Measurements from ENCODE around the gene SPRED1.
"Not testable (repeated sequence)": the region's sequence is repeated elsewhere in the genome, so short reads cannot be mapped to it uniquely, and the experiment has no call there.

SPRED1 gene

DNA sequence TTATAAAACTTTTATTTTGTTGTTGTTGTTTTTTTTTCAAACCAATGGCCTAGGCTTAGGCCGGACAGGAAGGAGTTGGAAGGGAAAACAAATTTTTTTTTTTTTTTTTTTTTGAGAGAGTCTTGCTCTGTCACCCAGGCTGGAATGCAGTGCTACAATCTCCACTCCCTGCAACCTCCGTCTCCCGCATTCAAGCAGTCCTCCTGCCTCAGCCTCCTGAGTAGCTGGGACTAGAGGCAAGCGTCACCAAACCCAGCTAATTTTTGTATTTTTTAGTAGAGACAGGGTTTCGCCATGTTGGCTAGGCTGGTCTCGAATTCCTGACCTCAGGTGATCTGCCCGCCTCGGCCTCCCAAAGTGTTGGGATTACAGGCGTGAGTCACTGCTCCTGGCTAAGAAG is 15.6 kb upstream of the SPRED1 start:
- DNase-seq: not testable (repeated sequence)

DNA sequence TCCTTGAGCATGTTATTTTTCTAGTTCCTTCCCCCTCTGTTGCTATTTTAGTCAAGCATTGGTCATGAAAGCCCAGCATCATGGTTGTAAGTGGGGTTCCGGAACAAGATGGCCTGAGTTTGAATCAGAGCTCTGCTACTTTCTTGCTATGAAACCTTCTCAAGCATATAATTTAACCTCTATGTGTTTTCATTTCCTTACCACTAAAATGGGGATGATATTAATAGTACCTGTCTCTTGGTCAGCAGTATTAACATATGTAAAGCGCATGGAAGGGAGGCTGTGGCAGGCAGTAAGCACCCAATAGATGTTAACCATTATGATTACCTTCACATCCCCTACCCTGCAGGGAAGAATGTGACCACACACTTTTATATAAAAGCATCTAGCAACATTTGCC is 14.3 kb upstream of the SPRED1 start:
- DNase-seq: no peak

DNA sequence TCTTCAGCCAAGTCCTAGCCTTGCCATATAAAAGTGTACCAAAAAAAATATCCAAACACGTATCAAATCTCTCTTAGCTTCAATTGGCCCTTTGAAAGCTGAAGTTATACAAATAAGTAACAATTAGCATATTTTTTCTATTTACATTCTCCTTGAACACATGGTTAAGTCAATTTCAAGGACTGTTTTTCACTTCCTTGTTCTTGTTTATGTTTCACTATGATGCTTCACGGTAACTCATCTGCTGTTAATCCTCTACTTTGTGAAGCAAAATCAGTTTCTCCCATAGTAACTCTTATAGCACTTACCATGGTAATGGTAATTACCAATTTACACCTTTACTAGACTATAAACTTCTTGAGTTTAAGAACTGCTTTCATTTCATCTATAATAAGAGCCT is 10.6 kb upstream of the SPRED1 start:
- DNase-seq: no peak

DNA sequence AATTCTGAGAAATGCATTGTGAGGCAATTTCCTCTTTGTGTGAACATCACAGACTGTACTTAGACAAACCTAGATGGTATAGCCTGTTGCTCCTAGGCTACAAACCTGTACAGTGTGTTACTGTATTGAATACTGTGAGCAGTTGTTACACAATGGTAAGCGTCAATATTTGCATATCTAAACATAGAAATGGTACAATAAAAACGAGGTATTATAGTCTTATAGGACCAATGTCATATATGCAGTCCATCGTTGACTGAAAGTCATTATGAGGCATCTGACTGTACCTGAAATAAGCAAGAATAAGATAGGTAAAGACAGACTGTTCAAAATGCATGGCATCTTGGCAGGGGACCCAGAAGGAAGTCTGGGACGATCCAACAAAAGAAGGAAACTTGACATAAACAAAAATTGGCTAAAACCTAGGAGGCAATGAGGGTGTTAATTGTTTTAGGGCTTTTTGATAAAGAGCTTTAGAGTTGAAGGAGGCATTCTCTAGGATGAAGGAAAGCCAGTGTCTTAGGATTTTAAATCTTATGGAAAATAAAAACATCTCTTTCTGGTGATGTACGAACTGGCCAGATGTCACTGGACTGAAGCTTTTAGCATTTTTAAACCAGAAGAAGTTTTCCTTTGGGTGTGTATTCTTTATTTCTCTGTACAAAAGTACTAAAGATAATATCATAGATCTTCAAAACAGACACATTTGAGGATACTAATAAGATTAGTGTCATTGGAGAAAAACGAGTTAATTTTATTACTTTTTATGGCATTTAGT is 9.2 kb upstream of the SPRED1 start:
- no peak for DNase-seq

DNA sequence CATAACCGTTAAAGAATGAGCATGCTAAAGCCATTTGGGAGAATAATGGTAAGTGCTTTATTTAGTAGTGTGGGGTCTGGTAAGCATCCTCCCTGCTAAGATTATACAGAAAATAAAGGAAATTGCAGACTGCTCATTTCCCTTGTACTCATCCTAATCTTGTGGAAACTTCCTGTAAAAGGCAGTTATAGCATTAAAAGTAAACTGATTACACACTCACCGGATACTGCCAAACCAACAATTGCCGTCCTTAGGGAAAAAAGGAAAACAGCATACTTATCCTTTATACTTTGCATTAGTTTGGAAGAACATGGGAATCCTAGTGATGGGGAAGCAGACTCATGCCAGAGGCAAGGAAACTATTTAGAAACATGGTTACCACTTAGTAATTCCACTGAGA is 5.3 kb upstream of the SPRED1 start:
- no peak for DNase-seq

DNA sequence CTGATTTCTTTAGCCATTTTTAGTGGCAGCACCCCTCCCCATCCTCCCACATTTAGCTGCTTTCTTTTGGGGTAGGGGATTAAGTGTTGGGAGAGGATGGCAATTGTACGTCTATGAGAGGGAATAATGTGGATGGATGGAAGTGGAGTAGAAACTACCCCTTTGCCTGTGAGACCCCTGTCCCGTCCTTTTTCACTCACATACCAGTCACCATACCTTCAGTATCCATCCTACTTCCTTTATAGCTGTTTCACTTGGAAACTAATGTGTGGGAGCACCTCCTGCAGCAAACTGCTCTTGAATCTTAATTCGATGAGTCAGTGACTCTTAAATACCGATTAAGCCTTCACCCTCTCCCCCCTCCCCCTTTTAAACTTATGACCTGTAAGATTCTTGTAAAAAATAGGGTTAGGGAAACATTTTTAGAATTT is 730 bp downstream of the SPRED1 start:
- DNase-seq: no peak

DNA sequence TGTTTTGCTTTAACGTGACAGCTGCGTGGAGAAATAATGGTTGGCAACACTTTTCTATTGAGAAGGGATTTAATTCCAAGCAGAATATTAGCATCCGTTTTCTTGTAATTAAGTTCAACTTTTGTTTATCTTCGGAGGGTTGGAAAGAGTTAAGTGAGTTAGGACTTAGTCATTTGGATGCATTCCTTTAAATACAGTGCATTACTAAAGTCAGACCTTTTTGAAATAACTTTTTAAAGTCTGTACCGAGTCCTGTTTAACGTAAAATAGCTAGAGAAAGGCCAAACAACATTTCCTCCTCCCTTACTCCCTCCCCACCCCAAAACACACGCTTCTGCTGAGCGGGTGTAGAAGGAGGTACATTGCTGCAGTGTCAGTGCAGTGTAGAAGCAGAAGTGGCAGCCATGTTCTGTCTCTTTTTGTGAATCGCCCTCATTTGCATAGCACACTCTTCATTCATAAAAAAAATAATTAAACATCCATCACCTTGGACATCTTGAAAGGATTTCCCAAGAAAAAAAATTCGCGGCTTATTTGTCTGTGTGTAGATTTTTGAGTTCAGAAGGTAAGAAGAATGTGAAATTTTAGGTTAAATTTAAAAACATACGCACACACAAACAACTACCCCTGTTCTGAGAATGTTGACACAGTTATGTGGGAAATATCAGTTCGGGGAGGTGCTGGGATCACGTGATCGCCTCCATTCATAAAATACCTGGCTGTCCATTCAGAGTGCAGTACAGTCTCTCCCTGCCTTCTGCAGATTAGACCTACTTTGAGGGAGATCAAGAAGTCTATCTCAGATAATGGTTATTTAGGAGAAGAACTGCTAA is 1.6 kb downstream of the SPRED1 start:
- peak; percentile 48 for DNase-seq

DNA sequence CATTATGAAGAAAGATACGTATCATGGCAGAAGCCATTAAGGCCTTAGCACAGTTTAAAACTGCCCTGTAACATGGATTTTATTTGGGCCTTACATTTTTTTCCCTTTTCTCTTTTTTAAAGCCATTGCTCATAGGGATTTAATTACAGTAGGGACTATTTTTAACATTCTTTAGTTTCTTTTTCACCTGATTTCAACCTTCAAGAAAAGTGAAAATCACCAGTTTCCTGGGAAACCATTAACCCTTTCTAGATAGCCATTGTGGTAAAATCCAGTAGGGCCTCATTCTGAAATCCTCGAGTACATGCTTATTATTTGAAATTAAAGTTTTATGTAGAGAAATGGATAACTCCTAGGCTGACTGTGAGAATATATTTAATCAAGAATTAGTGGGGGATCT is 3.1 kb downstream of the SPRED1 start:
- DNase-seq: no peak

DNA sequence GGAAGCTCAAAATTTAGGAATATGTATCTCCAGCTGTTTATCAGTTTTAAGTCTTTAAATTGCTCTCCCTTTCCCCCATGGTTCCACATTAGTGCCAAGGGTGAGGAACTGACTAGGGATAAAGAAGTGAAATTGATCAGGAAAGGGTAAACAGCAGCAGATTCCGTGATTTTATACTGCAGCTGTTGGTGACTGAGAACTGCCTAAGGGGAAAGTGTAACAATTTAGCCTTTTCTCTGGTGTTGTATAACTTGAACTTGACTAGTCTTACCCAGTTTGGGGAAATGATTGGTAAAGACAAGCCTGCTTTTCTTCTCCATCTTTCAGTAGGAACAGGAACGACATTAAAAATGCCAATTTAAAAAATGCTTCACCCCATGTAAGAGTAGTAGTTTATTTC is 5.0 kb downstream of the SPRED1 start:
- no peak for DNase-seq

DNA sequence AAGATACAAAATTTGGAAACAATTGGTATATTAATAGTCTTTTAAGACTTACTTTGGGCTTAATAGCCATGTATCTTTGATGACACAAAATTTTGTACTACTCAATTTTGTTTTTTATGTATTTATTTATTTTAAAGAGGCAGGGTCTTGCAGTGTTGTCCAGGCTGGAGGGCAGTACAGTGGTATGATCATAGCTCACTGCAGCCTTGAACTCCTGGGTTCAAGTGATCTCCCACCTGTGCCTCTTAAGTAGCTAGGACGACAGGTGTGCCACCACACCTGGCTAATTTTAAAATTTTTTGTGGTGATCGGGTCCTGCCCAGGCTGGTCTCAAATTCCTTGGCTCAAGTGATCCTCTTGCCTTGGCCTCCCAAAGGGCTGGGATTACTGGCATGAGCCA is 6.5 kb downstream of the SPRED1 start:
- DNase-seq: no peak

DNA sequence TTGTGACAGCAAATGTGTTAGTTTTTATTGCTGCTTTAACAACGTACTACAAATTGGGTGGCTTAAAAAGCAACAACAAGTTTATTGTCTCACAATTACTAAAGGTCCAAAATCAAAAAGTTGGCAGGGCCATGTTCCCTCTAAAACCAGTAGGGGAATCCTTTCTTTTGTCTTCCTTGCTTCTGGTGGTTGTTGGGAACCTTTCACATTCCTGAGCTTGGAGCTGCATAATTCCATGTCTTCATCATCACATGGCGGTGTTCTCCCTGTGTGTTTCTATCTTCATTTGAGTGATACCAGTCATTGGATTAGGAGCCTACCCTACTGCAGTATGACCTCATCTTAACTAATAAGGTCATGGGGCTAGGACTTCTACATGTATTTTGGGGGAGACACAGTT is 7.4 kb downstream of the SPRED1 start:
- DNase-seq: no peak

DNA sequence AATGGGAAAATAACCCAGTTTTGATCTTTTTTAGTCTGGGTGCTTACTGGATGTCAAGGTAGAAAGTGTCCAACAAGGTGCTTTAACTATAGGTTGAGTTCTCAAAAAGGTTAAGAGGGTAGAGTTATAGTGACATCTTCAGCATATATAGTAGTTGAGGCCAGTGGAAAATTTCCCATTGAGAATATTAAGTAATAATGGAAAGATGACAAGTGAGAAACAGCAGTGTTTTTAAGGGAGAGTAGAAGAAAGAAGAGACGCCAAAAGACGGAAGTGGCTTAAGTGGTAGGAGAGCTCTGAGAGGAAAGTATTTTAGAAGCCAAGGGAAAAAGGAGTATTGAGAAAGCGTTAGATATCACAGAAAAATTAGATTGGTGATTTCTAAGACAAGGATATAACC is 10.6 kb downstream of the SPRED1 start:
- DNase-seq: no peak

DNA sequence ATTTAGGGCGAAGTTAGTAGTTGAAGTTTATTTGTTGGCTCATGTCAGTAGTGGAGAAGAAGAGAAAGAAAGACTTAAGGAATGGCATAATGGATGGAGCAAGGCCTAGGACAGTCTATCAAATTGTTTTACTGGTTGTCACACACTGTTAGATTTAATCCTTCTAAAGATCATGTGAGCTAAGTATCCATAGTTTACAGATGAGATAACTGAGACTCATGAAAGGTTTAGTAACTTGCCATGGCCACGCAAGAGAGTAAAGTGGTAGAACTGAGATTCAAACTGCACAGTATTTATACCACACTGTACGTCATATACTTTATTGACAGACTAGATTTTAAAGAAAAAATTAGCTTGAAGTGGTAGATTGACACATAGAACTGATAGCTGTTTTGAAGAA is 11.4 kb downstream of the SPRED1 start:
- no peak for DNase-seq

DNA sequence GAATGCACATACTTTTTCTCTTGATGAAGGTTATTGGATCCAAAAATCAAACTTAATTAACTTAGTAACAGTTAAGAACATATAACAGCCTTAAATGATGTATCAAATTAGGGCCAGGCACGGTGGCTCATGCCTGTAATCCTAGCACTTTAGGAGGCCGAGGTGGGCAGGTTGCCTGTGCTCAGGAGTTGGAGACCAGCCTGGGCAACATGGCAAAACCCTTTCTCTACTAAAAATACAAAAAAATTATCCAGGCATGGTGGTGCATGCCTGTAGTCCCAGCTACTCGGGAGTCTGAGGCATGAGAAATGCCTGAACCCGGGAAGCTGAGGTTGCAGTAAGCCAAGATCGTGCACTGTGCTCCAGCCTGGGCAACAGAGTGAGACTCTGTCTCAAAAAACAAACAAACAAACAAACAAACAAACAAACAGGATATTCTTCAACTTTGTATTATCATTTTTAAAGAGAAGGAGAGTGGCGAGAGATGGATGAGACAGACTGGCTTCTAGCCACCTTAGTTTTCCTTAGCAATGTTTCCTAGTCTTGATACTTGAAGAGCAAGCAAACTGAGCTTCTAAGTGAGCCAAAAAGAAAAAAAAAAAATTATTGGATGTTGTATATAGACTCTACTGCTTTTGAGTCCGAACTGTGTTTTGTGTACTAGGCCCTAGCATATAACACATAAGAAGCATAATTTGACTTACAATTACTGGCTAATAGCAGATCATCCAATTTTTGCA is 13.8 kb downstream of the SPRED1 start:
- peak; percentile 25 for DNase-seq

DNA sequence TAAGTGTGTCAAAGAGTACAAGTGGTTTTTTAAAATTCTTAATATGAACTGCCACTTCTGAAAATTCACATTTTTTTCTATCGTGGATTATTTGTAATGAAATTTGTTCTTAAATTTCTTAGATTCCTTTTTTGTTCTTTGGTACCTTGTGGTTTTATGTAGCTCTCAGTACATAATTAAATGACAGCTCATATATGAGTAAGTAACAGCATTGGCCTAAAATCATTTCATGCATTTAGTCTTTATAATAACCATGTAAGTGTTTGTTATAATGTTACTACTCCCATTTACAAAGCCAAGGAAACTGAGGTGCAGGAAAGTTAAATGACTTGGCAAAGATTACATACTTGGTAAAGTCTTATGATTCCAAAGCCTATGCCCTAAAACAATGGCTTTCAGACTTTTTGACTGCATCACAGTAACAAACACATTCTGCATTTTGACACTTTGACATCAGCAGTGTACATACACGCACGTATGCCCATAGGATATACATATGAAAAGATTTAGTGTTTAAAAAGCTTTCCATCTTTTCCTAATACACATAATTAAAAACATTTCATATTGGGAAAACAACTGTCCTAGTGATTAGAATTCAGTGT is 14.9 kb downstream of the SPRED1 start:
- DNase-seq: no peak

DNA sequence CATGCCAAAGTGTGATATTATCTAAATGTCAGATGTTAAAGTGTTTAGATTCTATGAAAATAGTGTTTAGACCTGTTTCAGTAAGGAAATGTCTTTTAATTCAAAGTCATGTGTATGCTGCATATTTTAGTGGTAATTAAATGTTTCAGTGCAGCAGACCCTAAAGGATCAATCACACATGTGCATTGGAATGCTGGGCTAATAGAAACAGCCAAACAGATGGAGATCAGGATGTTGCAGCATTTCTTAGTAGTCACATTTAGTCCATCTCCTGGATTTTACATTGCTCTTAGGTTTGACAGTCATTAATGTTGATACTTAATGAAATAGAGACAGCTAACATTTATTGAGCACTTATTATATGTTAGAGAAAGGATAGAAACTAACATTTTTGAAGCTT is 18.5 kb downstream of the SPRED1 start:
- DNase-seq: no peak

DNA sequence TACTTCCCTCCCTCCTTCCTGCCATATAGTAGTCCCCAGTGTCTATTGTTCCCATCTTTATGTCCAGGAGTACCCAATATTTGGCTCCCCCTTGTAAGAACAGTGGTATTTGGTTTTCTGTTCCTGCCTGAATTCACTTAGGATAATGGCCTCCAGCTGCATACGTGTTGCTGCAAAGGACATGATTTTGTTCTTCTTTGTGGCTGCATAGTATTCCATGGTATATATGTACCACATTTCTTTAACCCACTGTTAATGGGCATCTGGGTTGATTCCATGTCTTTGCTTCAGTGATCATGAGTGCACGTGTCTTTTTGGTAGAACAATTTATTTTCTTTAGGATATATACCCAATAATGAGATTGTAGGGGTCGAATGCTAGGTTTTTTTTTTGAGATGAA is 19.3 kb downstream of the SPRED1 start:
- no peak for DNase-seq

DNA sequence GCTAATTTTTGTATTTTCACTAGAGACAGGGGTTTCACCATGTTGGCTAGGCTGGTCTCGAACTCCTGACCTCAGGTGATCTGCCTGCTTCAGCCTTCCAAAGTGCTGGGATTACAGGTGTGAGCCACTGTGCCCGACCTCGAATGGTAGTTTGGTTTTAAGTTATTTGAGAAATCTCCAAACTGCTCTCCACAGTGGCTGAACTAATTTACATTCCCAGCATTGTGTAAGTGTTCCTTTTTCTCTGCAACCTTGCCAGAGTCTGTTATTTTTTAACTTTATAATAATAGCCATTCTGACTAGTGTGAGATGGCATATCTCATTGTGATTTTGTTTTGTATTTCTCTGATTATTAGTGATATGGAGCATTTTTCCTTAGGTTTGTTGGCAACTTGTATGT is 19.8 kb downstream of the SPRED1 start:
- DNase-seq: not testable (repeated sequence)

DNA sequence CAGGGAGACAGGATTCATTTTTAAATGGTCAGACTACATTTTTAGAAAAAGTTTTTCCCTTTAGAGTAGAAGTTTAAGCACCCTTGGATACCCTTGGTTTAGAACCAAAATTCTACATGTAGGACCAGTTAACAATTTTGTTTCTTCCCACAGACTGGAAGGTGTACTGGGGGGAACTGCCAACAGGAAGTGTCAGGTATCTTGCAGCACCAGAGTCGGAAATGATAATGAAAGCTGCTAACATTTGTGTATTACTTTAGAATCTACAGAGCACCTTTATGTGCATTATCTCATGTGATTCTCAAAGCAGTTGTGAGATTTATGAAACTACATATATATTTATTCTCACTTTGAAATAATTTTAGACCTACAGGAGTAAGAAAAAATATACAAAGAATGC is 21.5 kb downstream of the SPRED1 start:
- DNase-seq: no peak

DNA sequence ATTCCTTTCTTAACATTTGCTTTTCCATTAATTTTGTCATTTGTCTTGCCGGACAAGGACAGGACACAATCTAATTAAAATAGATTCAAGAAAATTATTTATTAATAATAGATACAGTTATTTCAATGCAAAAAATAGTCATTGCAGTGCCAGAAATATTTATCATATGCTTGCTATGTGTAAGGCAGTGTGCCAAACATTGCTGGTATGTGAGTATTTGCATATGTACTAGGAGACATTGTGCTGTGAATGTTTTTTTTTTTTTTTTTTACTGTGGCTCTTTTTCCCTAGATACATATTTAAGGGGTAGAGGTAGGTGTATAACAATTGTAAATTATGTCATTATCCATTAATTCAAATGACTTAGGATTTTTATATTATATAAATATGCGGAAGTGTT is 23.3 kb downstream of the SPRED1 start:
- no peak for DNase-seq

DNA sequence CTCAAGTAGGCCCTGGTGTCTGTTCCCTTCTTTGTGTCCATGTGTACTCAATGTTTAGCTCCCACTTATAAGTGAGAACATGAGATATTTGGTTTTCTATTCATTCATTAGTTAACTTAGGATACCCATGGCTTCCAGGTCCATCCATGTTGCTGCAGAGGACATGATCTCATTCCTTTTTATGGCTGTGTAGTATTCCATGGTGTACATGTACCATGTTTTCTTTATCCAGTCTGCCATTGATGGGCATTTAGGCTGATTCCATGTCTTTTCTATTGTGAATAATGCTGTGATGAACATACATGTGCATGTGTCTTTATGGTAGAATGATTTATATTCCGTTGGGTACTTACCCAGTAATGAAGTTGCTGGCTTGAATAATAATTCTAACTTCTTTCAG is 24.6 kb downstream of the SPRED1 start:
- DNase-seq: not testable (repeated sequence)

DNA sequence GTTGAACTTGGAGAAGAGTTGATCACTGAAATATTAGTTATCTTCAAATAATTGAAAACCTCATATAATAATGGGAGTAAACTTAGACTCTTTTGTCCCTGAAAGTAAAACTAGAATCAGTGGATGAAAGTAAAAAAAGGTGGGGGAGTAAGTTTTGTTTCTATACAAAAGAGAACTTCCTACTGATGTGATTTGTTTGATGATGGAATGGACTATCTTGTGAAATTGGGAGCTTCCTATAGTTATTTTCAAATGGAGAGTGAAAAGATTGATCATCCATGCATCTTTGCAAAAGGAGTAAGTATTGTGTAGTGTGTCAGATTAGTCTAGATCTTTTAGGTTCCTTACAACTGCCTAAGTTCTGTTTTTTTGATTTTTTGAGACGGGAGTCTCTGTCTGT is 28.4 kb downstream of the SPRED1 start:
- no peak for DNase-seq

DNA sequence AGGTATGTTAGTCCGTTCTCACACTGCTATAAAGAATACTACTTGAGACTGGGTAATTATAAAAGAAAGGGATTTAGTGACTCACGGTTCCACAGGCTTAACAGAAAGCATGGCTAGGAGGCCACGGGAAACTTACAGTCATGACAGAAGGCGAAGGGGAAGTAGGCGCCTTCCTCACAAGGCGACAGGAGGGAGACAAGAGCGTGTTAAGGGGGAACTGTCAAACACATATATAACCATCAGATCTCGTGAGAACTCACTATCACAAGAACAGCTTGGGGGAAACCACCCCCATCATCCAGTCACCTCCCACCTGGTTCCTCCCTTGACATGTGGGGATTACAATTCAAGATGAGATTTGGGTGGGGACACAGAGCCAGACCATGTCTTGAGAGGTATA is 30.4 kb downstream of the SPRED1 start:
- no peak for DNase-seq
